SKM-1 (cell line): ENCODE data around the gene ZNF462.

Experiments
- DNase-seq: peaks from one replicate; lab custom pipeline; 2025; ENCODE audit not compliant: unreplicated experiment; lab: John Stamatoyannopoulos, UW

The ZNF462 gene

GRCh38 chr9:106928350-106928749 is 65.4 kb downstream of the ZNF462 start:
- DNase-seq: no peak

DNA sequence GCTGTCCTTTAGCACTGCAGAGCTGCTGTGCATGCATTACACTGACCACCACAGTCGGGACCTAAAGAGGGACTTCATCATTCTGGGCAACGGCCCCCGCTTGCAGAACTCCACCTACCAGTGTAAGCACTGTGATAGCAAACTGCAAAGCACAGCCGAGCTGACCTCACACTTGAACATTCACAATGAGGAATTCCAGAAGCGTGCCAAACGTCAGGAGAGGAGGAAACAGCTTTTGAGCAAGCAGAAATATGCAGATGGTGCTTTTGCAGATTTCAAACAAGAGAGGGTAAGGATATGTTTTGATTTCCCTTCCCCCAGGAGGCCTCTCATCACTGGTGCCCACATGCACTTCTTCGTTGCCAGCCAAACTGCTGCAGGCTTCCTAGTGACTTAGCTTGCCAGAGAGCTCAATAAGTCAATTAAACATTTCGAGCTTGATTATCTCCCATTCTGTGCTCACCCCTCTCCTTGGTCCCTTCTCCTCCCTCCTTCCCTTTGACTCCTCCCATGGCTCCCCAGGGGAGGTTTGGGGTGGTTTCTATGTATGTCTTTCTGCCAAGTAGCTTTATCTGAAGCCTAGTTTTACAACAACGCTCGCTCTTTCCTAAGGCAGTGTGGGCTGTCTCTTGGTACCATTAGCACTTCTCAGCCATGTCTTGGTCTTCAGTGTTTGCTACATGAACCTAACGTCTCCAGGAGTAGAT is 66.7 kb downstream of the ZNF462 start:
- no peak for DNase-seq

- DNase-seq: no peak
These were observed 67.5 kb downstream of the ZNF462 start for GRCh38 chr9:106930477-106930876.

DNA sequence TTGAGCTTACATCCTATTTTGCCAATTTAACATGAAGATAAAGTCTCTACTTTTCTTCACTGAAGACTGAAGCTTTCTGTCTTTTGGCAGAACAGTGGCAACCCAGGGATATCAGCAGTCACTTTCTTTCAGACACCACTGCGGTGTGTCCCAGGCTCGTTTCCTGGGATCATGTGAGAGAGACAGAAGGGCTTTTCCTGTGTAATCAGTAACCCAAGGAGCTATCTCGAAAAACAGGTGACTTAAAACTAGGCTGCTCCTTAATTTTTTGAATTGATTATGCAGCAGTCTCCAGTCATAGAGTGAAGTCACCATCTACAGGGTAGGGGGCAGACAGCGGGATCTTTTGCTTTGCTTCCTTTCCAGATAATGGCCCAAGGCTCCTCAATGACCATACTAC is 68.5 kb downstream of the ZNF462 start:
- no peak for DNase-seq

- no peak for DNase-seq
These were observed 69.2 kb downstream of the ZNF462 start for GRCh38 chr9:106932178-106932577.

DNA sequence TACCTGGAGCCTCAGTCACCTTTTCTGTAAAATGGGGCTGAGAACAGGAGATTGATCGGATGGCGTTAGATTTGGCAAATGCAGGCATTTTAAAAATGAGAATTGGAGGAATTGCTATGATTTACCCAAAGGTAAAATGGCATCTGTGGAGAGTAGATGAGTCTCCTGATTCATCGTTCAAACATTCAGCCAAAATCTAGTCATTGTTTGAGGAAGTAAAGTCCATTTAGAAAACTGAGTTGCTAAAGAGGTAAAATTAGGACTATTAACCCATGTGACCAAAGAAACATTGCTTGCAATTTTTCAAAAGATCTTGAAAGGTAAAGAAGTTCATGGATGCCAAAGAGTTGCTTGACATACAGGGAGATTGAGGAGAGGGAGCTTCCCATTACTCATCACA is 69.7 kb downstream of the ZNF462 start:
- no peak for DNase-seq

- DNase-seq: no peak
These were observed 70.5 kb downstream of the ZNF462 start for GRCh38 chr9:106933470-106933869.

DNA sequence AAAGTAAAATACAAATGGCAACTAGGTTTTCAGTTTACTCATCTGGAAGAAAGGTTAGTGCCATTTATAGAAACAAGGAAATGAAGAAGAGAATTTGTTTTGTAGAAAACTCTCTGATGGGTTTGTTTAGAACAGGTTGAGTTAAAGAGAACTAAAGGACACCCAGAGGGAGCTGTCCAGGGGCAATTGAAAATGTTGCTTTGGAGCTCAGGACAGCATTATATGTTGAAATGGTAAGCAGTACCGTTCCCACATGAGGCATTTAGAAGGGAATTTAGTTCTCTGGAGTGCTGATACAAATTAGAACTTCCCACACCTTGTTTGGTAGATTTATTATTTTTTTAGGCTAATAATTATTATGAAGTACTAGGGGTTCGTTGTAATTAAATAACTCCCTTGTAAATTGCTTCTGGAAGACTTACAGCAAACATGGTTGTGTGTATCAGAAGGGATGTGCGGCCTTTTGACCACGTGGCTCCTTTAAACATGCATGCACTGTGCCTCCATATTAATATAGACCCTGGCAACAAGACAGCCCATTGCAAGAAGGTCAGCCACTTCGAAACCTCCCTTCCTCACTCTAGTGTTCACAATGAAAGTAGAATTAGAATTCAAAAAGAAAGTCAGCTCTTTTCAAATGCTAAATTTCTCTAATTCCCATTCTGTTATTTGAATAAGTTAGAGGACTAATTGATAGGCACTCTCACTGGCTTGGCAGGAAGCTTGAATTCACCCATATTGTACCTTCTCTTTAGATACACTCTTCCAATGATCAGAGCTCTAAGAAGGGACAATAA is 71.7 kb downstream of the ZNF462 start:
- DNase-seq: no peak

DNA sequence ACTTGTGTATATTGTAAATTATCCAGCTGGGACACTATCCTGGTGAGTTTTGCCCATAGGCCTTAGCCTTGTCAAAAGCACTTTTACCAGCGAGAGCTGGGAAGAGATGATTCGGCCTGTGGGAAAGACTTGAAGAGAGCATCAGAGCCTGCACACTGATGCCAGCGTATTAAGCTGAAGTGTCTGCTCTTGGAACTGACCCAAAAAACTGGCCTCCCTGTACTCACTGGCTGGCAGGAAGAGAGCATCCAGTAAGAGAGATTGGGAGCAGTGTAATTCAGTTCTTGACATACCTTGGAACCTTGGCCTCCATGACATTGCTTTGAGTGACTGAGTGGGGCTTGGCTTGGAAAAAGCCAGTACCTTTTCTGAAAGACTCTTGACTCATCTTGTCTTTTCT is 73.7 kb downstream of the ZNF462 start:
- DNase-seq: no peak

- no peak for DNase-seq
These were observed 79.0 kb downstream of the ZNF462 start for GRCh38 chr9:106941916-106942315.

GRCh38 chr9:106945727-106946660 is 83.0 kb downstream of the ZNF462 start:
- DNase-seq: no peak

GRCh38 chr9:106947106-106947900 is 84.3 kb downstream of the ZNF462 start:
- DNase-seq: no peak

DNA sequence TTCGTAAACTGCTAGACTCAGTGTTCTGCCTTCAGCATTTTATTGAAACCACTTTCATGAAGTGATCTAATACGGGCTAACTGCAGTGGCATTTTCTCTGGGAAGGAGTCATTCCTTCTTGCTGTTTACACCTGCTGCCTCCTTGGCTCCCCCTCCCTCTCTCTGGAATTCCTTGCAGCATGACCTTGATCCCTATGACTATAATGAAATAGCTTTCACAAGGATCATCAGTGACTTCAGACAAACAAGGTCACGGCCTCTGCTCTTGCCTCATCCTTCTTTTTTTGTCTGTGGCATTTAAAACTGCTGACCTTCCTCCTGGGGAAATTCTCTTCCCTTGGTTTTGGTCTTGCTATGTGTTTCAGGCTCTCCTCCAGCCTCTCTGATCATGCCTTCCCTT is 90.2 kb downstream of the ZNF462 start:
- DNase-seq: no peak

DNA sequence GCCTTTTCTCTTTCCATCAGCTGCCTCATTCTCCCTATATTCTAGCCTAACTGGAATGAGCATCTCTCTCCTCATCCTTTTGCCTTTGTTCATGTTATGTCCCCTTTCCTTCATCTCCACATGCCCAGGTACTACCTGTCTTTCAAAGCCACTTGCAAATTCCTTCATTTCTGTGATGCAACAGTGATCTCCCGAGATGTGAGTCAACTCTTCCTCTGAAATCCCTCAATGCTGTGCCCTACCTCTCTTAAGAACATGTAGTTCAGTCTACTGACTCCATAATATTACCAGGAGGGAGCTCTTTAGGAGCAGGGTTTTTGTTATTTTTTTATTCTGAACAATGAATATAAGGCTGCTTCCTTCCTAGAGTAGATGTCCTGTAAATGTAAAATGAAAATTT is 91.6 kb downstream of the ZNF462 start:
- no peak for DNase-seq

GRCh38 chr9:106954974-106955850 is 92.2 kb downstream of the ZNF462 start:
- DNase-seq: no peak

DNA sequence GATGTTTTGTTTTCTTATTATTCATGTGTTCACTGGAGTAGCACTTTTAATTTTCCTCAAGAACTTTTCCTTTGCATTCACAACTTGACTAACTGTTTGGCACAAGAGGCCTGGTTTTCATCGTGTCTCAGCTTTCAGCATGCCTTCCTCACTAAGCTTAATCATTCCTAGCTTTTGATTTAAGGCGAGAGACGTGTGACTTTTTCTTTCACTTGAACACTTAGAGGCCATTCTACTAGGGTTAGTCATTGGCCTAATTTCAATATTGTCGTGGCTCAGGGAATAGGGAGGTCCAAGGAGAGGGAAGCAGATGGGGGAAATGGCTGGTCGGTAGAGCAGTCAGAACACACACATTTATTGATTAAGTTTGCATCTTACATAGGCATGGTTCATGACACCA is 94.0 kb downstream of the ZNF462 start:
- no peak for DNase-seq

- no peak for DNase-seq
These were observed 96.1 kb downstream of the ZNF462 start for GRCh38 chr9:106958955-106959657.

GRCh38 chr9:106960258-106960657 is 97.3 kb downstream of the ZNF462 start:
- DNase-seq: no peak

DNA sequence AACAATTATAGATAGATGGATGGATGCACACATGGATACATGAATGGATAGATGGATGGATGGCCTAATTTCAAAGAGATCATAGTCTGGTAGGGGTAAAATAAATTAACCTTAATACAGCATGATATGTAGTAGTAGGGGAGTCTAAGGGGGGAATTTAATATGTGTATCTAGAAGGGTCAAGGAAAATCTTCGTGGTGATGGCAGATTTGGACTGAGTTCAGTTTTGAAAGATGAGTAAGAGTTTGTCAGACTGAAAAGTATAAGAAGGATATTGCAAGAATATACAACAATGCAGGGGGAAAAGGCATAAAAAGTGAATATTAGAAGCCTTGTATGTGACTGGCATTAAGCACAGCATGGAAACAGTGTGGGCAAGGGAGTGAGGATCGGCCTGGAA is 98.7 kb downstream of the ZNF462 start:
- DNase-seq: no peak
